ENCODE data around the gene INSYN1.
"Not testable (repeated sequence)": the region's sequence is repeated elsewhere in the genome, so short reads cannot be mapped to it uniquely, and the experiment has no call there.

INSYN1 gene

DNA sequence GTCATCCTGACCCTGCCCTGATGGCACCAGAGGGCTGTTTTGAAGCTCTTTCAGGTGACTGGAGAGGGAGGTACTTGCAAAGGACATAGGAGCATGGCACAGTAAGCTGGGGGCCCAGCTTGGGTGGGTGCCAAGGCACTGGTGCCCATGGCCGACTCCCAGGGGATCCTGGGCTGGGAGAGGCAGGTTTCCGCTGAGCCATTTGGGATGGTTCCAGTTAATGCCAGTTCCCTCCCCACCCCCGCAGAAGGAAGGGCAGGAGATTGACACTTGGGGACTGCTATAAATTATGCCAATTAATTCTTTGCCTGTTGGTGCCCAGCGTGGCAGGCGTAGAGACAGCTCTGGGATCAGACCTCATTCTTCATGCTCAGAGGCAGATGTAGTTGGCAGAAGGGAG is 42.8 kb downstream of the INSYN1 start:
- DNase-seq: no peak

DNA sequence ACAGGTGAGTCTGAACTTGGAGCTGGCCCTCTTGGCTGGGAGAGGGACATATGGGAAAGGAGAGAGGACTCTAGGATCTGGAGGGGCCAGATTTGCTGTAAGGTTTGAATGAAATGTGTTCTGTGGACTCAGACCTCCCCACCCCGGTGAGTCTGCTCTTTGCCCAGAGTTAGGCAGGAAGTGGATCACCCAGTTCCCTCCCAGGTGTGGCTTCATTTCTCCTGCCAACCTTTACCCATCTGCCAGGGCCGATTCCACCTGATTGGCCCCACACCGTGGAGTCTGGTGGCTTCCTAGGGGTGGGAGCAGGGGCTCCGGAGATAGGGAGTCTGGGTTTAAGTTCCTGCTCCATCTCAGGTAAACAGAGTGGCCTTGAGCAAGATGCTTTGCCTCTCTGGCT is 43.5 kb downstream of the INSYN1 start:
- no peak for DNase-seq

DNA sequence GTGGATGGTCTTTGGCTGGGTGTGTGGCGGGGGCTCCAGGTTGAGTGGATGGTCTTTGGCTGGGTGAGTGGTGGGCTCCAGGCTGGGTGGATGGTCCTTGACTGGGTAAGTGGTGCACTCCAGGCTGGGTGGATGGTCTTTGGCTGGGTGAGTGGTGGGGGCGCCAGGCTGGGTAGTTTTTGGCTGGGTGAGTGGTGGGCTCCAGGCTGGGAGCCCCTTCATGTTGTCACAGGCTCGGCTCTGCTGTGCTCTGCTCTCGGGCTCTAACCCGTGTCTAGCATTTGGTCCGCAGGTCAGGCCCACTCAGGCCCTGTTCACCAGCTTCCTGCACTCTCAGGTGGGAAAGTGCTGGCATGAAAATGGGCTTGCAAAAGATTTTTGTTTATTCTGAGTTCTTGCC is 43.9 kb downstream of the INSYN1 start:
- DNase-seq: no peak

DNA sequence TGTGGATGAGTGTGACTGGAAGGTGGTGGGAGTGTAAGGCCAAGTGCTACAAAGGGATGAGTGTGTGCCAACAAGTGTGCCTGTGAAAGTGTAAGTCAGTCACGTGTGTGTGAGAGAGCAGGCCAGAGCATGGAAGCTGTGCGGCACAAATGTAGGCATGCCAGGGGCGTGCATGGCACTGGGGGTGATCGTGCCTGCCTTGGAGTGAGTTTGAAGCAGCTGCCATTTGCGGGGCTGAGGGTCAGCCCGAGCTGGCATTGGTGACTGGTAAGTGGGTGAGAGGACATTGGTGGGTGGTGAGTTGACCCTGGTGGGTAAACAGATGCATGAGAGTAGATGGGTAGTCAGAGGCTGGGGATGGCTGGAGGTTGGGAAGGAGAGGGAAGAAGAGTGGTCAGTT is 44.5 kb downstream of the INSYN1 start:
- DNase-seq: no peak

DNA sequence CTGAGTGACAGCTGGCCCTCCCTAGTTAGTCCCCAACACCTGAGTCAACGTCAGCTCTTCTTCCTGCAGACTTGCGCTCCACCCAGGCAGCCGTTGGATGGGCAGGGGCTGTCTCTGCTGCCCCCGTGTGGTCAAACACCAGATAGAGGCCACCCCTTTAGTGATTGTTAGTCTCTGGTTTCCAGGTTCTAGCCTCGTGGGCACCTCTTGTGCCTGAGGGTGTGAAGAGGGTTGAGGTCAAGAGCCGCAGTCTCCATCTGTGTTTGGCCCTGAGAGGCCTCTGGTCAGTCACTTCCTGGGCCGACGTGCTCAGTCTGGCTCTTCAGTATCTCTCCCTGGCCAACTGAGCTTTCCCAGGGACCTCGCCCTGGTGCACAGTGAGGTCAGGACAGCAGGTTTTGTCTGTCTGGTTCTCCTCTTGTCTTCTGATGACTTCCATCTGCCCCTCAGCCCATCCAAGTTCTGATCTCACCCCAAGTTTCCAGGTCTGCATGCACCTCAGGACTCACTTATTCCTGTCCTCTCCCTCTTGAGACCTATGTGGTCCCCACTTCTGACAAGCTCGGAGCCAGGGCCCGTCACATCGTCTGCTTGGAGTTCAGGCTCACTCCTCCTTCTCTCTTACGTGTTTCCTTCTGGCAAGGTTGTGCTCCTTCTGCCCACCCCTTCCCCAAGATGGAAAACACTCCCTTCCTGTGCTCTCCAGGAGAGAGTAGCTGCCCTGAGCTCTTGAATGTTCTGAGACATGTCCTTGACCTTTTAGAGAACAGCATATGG is 48.1 kb downstream of the INSYN1 start:
- DNase-seq: no peak

DNA sequence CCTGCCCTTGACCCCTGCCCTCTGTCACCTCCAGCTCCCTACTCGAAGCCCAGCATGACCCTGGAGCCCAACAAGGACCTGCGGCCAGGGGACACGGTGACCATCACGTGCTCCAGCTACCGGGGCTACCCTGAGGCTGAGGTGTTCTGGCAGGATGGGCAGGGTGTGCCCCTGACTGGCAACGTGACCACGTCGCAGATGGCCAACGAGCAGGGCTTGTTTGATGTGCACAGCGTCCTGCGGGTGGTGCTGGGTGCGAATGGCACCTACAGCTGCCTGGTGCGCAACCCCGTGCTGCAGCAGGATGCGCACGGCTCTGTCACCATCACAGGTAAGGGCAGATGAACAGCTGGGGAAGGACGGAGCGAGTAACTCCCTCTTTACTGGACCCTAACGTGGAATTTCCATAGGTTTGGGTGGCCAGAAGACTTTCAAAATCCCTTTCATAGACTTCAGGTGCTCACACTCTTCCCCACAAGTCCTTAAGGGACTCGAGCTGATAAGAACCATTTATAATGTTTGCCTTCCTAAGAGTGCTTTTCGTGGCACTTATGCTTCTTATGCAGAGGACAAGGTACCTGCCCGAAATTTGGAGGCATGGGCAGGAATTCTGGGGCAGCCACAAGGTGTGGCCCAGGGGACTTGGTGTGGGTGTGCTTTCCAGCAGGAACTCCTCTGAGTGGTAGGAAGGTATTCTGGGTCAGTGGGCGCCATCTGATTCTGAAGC is 48.8 kb downstream of the INSYN1 start:
- not testable (repeated sequence) for DNase-seq

DNA sequence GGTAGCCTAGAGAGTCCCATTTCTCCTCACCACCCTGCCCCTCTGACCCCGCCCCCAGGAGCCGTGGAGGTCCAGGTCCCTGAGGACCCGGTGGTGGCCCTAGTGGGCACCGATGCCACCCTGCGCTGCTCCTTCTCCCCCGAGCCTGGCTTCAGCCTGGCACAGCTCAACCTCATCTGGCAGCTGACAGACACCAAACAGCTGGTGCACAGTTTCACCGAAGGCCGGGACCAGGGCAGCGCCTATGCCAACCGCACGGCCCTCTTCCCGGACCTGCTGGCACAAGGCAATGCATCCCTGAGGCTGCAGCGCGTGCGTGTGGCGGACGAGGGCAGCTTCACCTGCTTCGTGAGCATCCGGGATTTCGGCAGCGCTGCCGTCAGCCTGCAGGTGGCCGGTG is 49.5 kb downstream of the INSYN1 start:
- DNase-seq: not testable (repeated sequence)

DNA sequence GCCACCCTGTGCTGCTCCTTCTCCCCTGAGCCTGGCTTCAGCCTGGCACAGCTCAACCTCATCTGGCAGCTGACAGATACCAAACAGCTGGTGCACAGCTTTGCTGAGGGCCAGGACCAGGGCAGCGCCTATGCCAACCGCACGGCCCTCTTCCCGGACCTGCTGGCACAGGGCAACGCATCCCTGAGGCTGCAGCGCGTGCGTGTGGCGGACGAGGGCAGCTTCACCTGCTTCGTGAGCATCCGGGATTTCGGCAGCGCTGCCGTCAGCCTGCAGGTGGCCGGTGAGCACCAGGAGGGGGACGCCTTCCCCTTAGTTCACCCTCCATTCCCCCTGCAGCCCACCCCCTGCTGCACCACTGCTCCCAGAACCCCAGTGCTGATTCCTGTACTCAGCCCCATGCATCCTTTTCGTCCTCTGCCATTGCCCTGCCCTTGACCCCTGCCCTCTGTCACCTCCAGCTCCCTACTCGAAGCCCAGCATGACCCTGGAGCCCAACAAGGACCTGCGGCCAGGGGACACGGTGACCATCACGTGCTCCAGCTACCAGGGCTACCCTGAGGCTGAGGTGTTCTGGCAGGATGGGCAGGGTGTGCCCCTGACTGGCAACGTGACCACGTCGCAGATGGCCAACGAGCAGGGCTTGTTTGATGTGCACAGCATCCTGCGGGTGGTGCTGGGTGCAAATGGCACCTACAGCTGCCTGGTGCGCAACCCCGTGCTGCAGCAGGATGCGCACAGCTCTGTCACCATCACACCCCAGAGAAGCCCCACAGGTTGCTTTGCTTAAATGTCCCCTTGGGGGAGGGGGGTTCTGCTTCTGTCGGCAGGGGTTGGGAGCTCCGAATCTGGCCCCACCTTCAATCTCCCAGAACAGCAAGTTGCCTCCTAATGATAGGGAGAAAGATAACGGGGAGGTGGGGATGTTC is 50.6 kb downstream of the INSYN1 start:
- DNase-seq: not testable (repeated sequence)

DNA sequence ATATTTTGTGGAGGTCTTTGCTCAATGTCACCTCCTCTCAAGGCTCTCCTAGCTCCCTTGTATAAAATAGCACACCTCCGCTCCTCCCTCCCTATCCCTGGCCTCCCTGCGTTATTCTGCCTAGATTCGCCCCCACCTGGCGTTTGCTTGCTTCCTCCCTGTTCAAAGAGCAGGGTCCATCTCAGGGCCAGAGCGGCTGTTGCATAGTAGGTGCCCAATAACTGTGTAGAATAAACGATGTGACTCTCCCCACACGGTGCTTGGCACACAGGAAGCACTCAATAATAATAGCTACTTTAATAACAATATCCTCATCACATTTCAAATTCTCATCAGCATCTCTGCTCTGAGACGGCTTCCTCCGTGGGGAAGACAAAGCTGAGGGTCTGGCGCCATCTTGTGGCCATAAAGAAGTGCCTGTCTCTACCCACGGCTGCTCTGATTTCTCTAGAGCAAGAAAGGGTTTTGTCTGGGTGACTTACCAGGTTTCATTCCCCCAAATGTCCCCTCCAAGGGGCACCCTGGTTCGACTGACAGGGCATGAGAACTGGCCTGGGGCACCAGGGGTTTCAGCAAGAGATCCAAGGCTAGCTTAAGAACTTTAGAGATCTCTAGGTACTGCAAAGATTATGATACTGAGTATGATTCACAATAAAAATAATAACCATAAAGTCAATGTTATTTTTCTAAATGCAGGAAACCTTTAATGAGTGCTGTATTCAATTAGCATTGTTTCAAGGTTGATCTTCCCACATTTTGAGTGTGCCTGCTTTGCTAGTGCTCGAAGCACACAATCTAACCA is 52.9 kb downstream of the INSYN1 start:
- peak; percentile 23 for DNase-seq

DNA sequence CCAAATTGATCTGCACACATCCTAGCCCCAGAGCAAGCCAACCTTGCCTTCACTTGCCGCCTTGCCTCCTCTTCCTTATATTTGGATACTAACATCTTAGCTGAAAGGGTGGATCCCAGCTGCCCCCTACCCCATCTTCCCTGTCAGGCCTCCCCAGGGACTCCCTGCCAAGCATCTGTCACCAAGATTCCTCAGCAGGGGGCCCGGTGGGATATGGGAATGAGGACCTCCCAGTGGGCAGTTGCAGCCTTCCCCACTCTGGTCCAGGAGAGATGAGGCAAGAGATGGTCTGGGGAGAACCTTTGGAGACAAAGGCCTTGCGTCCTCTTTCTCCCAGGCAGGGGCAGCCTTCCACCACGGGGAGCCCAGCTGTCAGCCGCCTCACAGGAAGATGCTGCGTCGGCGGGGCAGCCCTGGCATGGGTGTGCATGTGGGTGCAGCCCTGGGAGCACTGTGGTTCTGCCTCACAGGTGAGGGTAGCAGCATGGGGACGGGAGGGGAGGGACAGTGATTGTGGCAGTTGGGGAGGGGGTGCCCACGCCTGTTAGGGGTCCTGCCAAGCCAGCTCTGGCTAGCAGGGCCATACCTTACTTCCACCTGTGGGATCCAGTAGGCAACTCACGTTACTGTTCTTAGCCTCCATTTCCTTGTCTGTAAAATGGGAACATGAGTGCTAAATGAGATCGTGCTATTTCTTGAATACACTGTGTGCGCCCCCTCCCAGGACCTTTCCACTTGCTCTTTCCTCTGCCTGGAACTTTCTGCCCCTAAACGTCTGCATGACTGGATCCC is 53.7 kb downstream of the INSYN1 start:
- DNase-seq: no peak

DNA sequence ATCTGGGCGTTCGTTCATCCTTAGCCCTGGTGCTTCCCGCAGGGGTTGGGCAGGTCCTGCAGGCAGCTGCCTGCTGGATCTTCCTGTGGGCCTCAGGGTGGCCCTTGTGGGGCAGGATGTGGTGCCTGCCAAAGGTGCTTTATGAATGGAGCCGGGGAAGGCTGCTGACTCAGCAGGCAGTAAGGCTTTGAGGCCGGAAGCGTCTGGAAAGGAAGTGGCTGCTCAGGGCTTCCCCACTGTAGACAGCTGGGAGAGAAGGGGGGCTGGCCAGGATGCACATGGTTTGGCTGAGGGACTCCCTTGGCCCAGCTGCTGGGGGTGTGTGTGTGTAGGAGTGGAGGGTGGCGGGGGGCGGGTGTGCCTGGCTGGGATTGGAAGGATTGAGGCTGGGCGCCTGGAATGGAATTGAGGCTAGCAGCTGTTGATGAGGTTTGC is 56.1 kb downstream of the INSYN1 start:
- no peak for DNase-seq

DNA sequence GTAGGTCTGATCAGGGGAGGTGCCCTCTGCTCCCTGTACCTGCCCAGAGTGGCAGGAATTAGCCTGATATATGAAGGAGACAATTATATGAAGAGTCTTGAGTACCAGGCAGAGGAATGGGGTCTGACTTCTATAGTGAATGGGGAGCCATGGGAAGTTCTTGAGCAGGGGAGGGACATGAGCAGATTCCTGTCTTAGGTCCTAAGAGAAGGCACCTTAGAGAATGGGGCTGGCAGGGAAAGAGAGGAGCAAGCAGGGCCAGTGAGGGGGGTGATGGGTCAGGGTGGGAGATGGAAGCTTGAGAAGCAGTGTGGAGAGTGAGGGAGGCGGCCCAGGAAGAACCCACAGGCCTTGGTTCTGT is 56.5 kb downstream of the INSYN1 start:
- no peak for DNase-seq

DNA sequence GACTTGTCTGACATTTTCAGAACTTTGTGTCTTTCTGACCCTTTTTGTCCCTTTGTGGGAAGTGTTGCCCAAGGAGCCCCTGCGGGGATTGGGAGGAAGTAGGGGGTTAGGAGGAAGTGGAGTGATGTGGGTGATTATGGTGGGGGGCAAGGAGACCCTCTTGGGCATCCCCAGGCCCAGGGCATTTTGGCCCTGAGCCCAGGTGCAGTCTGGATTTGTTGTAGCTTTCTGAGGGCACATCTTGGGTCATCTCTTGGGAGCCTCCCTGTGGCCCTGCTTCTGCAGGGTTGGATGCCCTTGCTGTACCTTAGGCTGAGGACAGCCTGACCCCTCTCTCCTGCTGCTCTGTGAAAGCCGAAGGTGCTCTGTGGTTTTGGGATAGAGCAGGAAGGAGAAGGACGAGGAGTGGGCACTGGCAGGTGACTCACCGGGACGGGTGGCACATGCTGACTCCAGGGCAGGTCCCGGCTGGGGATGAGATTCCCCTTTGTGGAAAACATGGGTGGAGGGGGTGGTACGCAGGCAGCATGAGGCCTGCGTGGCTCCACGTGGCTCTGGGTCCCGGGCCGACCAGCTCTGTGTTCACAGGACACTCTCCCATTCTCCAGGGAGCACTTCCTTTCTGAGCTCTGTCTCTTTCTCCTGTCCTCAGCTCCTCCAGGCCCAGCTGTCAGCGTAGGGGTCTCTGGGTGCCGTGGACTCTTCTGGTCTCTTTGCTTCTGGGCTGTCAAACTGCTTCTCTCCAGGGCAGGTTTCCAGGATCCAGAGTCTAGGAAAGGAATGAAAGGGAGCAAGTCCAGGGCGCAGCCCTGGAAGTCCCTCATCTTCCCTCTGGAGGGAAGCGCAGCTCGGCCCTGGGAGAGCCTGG is 57.1 kb downstream of the INSYN1 start:
- no peak for DNase-seq

DNA sequence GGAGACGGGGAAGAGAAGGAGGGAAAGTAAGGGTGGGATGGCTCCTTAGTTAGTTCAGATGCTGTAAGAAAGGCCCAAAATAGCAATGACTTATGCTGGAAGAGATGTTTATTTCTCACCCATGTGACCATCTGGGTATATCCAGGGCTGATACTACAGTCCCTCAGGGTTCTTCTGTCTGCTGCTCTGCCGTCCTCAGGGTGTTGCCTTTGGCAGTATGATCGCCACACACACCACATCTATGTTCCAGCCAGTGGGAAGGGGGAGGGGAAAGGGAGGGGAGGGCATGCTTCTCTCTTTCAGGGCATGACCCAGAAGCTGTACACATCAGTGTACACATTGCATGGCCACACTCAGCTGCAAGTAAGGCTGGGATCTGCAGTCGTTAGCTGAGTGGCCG is 58.7 kb downstream of the INSYN1 start:
- DNase-seq: no peak

DNA sequence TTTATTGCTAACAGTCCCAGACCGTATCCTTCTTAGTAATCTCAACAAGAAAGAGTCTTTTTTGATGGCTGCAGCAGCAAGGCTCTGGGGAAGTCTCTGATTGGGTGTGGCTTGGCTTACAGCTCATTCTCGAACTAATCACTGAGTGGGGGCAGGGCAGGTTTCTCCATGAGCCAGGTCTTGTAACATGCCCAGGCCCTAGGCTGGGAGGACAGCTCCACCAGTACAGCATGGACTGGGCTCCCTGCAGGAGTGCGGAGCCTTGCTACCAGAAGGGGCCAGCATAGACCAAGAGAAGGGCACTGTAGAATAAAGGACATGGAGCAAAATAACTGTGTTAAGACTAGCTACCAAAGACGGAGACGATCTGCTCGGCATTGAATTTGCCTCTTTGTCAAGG is 61.8 kb downstream of the INSYN1 start:
- DNase-seq: no peak

DNA sequence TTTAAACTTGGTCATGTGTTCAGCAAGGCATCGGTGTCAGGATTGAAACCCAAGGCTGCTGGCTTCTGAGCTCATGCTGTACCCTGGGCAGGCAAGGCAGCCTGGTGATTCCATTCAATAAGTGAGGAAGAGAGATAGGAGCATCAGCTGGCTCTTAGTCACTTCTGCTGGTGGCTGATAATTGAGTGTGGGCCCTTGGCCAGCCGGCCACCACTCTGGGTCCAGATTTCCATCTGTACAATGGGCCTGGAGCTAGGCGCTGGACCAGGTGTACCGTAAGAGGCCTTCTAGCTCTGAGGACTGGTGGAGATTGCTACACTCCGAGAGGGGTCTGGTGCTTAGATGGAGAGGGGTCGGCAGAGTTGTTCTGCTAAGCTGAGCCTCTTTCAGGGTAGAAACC is 64.7 kb downstream of the INSYN1 start:
- no peak for DNase-seq

DNA sequence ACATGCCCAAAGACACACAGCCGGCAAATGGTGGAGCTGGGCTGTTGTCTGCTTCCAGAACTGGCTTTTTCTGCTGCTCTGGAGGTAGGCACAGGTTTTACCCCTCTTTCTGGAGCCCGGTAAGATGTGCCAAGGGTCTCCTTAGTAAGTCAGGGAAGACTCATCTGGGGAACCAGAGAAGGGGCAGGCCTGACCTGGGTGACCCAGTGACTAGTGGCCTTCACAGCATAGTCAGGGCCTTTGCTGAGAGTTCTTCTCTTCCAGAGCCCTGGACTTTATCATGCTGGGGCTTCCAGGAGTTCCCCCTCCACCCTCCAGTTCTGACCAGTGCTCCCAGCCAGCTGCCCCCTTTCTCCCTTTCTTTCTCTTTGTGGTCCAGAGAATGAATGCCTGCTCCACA is 65.8 kb downstream of the INSYN1 start:
- DNase-seq: no peak

DNA sequence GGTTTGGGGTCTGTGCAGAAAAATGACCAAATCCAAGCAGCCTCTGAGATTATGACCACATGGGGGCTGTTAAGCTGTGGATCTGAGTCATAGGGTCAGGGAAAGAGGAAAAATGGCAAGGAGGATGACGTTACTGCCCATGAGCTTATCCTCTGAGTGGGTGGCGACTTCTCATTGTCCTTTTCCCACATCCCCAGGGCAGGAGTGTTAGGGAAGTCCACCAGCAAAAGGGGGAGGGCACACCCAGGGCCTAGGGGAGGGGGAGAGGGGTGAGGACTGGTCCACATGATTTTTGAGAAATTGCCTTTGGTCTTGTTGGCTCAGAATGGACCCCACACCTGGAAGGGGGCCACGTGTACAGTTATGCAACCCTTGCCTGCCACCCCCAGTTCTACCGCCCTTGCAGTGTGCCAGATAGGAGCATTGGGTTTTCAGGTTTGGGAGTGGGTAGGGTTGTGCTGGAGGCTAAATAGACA is 66.3 kb downstream of the INSYN1 start:
- DNase-seq: no peak

DNA sequence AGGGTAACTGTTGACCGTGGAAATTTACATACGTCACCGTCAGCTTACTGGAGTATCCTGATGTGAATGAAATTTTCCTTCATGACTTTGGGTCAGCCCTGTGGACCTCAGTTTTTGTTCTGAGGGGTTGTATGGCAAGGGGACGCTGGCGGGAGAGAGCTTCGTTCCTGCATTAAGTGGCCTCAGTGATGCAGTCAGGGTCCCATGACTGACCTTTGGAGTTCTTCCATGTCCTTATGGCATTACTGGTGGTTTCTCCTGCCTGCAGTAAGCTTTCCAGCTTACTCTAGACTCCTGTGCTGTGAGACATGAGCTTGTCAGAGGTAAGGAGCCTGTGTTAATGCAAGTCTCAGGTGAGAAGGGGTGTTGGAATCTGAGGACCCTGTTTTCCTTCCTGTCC is 67.2 kb downstream of the INSYN1 start:
- DNase-seq: no peak
